NCI-H82 treated with DMSO at 0.1 percent for 48 hours (cell line): ENCODE results near the gene DENND1B.

ENCODE experiments used
- DNase-seq: peaks from one replicate; lab custom pipeline; 2025; ENCODE audit not compliant: unreplicated experiment; lab: John Stamatoyannopoulos, UW

DENND1B gene

GRCh38 chr1:197775282-197776262, at the start of gene DENND1B:
Gene DENND1B, minus strand, starts transcription at chr1:197775480. Its CDS starts 325 bp downstream, at chr1:197775155.
- no peak for DNase-seq

- DNase-seq: no peak
Observed at GRCh38 chr1:197814306-197814705, 39.0 kb upstream of the DENND1B start.

- no peak for DNase-seq
Observed at GRCh38 chr1:197813741-197814140, 38.5 kb upstream of the DENND1B start.

GRCh38 chr1:197811769-197812168, 36.5 kb upstream of the DENND1B start:
- no peak for DNase-seq

GRCh38 chr1:197810812-197811211, 35.5 kb upstream of the DENND1B start:
- DNase-seq: no peak

- no peak for DNase-seq
Observed at GRCh38 chr1:197808880-197809279, 33.6 kb upstream of the DENND1B start.

GRCh38 chr1:197807739-197808453, 32.6 kb upstream of the DENND1B start:
- no peak for DNase-seq

GRCh38 chr1:197807216-197807615, 31.9 kb upstream of the DENND1B start:
- DNase-seq: no peak

GRCh38 chr1:197806718-197807117, 31.4 kb upstream of the DENND1B start:
- no peak for DNase-seq

- DNase-seq: no peak
Observed at GRCh38 chr1:197801684-197802083, 26.4 kb upstream of the DENND1B start.

- DNase-seq: no peak
Observed at GRCh38 chr1:197801111-197801482, 25.8 kb upstream of the DENND1B start.

GRCh38 chr1:197800379-197801110, 25.3 kb upstream of the DENND1B start:
- DNase-seq: no peak

GRCh38 chr1:197799271-197799670, 24.0 kb upstream of the DENND1B start:
- DNase-seq: no peak

GRCh38 chr1:197798492-197798891, 23.2 kb upstream of the DENND1B start:
- no peak for DNase-seq

GRCh38 chr1:197797010-197797409, 21.7 kb upstream of the DENND1B start:
- no peak for DNase-seq

GRCh38 chr1:197788741-197789739, 13.8 kb upstream of the DENND1B start:
- no peak for DNase-seq

- DNase-seq: no peak
Observed at GRCh38 chr1:197787623-197788536, 12.6 kb upstream of the DENND1B start.

- no peak for DNase-seq
Observed at GRCh38 chr1:197787056-197787455, 11.8 kb upstream of the DENND1B start.

- DNase-seq: no peak
Observed at GRCh38 chr1:197786280-197786679, 11.0 kb upstream of the DENND1B start.
